ENCODE data around the gene LRMDA. TPM values are rescaled to one million over a fixed set of nuclear protein-coding genes. Genes with fewer than 3 reads are reported as not detected.

The LRMDA gene
- total and polyA plus RNA-seq, 4 experiments from 2014 or later: not detected

DNA sequence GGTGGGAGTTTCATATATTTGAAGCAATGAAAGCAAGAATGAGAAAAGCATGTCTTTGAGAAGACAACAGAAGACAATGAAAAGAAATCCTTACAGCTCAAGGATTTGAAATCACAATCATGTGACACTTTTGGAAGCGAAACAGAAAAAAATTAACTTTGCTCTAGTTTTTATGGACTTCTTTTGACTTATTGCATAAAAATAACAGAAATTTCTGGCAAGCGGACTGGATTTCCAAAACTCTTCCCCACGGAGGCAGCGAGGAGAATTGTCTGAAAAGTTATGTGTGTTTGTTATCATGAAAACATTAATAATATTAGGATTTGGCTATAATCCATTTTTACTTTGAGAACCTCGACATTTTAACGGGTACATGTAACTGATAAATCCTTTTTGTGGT lies 223.3 kb downstream of the LRMDA start:
- no peak for DNase-seq
- CTCF ChIA-PET (ENCODE audit: partially characterized antibody): no interaction called here

DNA sequence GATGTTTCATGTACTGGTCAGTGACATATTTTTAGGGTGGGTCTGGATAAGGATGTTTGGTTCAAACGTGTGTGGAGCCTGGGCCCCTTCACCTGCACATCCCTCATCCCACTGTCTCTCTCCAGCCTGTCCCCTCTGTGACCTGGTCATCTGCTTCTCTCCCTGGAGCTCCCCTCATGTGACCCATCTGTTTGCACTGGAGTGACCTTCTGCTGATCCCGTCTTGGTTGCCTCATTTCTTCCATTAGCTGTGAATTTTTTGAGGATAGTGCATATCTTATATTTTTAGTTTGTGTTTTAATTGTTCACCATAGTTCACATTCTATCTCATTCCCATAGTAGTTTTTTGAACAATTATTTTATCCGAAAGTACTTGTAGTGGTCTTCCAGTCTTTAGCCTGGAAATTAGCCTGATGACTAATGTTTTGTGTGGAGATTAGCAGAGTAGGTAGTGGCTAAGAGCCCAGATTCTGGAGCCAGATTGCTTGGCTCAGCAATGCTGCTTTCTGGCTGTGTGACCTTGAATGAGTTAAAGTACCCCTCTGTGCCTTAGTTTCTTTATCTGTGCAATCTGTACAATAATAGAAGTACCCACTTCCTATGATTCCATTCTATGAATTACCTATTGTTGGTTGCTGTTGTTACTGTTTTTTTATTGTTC lies 224.5 kb downstream of the LRMDA start:
- Mint-ChIP-seq H3K9me3 (peaks cover 0 to 5% (median under 1%) of the 10 kb centered on the region in 8 donors), H3K27ac (peak overlapping the region in 1 of 7 donors; percentile 57), H3K27me3 (peaks cover 5 to 12% of the 10 kb centered on the region in 2 donors), H3K4me1 (no peaks in the 10 kb centered on the region), H3K36me3 (no peaks in the 10 kb centered on the region), H3K4me3 (no peak overlapping the region)
- Histone ChIP-seq H3K36me3 (ENCODE audit: insufficient read depth, low read length) (no peaks in the 10 kb centered on the region), H3K9me3 (ENCODE audit: control insufficient read depth in 1 of 2, low read length in 2 of 2) (no peaks in the 10 kb centered on the region), H3K27me3 (ENCODE audit: insufficient read depth, low read length) (no peaks in the 10 kb centered on the region), H3K27ac (ENCODE audit: low read depth, low read length) (no peak overlapping the region), H3K4me3 (ENCODE audit: low read length in 2 of 2) (no peak overlapping the region), H3K4me1 (ENCODE audit: insufficient read depth, low read length) (no peaks in the 10 kb centered on the region)
- intact Hi-C loops (cut with micrococcal nuclease): no loop called here
- ChIA-PET CTCF (ENCODE audit: partially characterized antibody) (no interaction called here), POLR2A (ENCODE audit: partially characterized antibody) (no interaction called here)
- no peak for DNase-seq

More for the DNA sequence above, 223.3 kb downstream of the LRMDA start:
- Histone ChIP-seq H3K27me3 (ENCODE audit: insufficient read depth, low read length) (no peaks in the 10 kb centered on the region), H3K9me3 (ENCODE audit: control insufficient read depth in 1 of 2, low read length in 2 of 2) (no peaks in the 10 kb centered on the region), H3K4me3 (ENCODE audit: low read length in 2 of 2) (no peak overlapping the region), H3K27ac (ENCODE audit: low read depth, low read length) (no peak overlapping the region), H3K4me1 (ENCODE audit: insufficient read depth, low read length) (no peaks in the 10 kb centered on the region), H3K36me3 (ENCODE audit: insufficient read depth, low read length) (no peaks in the 10 kb centered on the region)
- Mint-ChIP-seq H3K9me3 (peaks cover 0 to 5% (median under 1%) of the 10 kb centered on the region in 8 donors), H3K36me3 (no peaks in the 10 kb centered on the region), H3K4me3 (no peak overlapping the region), H3K4me1 (no peaks in the 10 kb centered on the region), H3K27me3 (peaks cover 4 to 12% of the 10 kb centered on the region in 2 donors), H3K27ac (no peak overlapping the region)
- POLR2A ChIA-PET (ENCODE audit: partially characterized antibody): no interaction called here
- intact Hi-C loops (cut with micrococcal nuclease): no loop called here

DNA sequence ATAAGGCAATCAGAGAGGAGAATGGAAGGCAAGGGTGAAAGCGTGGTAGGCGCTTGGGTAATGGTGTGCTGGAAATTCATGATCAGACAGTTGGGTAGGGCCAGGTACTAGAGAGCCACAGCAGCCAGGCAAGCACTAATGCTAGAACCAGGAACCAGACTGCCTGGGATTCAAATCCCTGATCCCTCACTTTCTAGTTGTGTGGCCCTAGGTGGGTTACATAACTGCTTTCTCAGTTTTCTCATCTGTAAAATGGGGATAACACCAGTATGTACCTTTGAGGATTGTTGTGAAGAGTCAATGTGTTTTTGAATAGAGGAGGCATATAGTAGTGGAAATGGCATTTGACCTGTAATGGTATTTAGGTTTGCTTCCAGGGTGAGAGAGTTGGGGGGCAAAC lies 225.9 kb downstream of the LRMDA start:
- Histone ChIP-seq H3K4me3 (ENCODE audit: low read length in 2 of 2) (no peak overlapping the region), H3K27ac (ENCODE audit: low read depth, low read length) (no peak overlapping the region), H3K36me3 (ENCODE audit: insufficient read depth, low read length) (no peaks in the 10 kb centered on the region), H3K27me3 (ENCODE audit: insufficient read depth, low read length) (no peaks in the 10 kb centered on the region), H3K9me3 (ENCODE audit: control insufficient read depth in 1 of 2, low read length in 2 of 2) (no peaks in the 10 kb centered on the region), H3K4me1 (ENCODE audit: insufficient read depth, low read length) (no peaks in the 10 kb centered on the region)
- Mint-ChIP-seq H3K36me3 (no peaks in the 10 kb centered on the region), H3K9me3 (peaks cover 0 to 4% (median under 1%) of the 10 kb centered on the region in 8 donors), H3K4me3 (no peak overlapping the region), H3K27ac (no peak overlapping the region), H3K27me3 (peaks cover 4 to 14% of the 10 kb centered on the region in 2 donors), H3K4me1 (no peaks in the 10 kb centered on the region)
- POLR2A ChIA-PET (ENCODE audit: partially characterized antibody): no interaction called here
- DNase-seq: no peak
- intact Hi-C loops (cut with micrococcal nuclease): no loop called here
- CTCF ChIA-PET (ENCODE audit: partially characterized antibody): no interaction called here

- ChIA-PET CTCF (ENCODE audit: partially characterized antibody) (no interaction called here), POLR2A (ENCODE audit: partially characterized antibody) (no interaction called here)
- Mint-ChIP-seq H3K4me1 (no peaks in the 10 kb centered on the region), H3K4me3 (no peak overlapping the region), H3K27ac (no peak overlapping the region), H3K9me3 (peaks cover 0 to 4% (median under 1%) of the 10 kb centered on the region in 8 donors), H3K27me3 (peaks cover 4 to 14% of the 10 kb centered on the region in 2 donors), H3K36me3 (no peaks in the 10 kb centered on the region)
- Histone ChIP-seq H3K36me3 (ENCODE audit: insufficient read depth, low read length) (no peaks in the 10 kb centered on the region), H3K27me3 (ENCODE audit: insufficient read depth, low read length) (no peaks in the 10 kb centered on the region), H3K9me3 (ENCODE audit: control insufficient read depth in 1 of 2, low read length in 2 of 2) (no peaks in the 10 kb centered on the region), H3K27ac (ENCODE audit: low read depth, low read length) (no peak overlapping the region), H3K4me1 (ENCODE audit: insufficient read depth, low read length) (no peaks in the 10 kb centered on the region), H3K4me3 (ENCODE audit: low read length in 2 of 2) (no peak overlapping the region)
- DNase-seq: no peak
- intact Hi-C loops (cut with micrococcal nuclease): no loop called here
These were observed 226.6 kb downstream of the LRMDA start for GRCh38 chr10:75658036-75658435.

DNA sequence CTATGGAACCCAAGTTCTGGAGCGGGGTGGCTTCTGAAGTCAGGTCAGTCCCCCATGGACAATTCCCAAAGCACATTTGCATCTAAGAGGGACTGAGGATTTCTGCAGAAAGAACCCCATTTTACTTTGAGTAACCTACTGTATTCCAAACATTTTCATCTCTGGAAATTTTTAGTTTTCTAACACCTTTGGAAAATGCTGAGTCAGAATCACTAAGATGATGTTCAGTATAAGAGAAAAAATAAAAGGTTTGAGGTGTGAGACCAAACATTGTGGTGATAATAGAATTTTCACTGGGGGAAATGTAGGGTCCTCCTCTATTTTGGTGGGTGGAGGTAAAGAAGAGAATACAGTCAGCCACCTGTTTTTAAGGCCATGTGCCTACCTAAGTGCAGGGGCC lies 227.1 kb downstream of the LRMDA start:
- Histone ChIP-seq H3K36me3 (ENCODE audit: insufficient read depth, low read length) (no peaks in the 10 kb centered on the region), H3K4me1 (ENCODE audit: insufficient read depth, low read length) (no peaks in the 10 kb centered on the region), H3K27ac (ENCODE audit: low read depth, low read length) (no peak overlapping the region), H3K9me3 (ENCODE audit: control insufficient read depth in 1 of 2, low read length in 2 of 2) (no peaks in the 10 kb centered on the region), H3K27me3 (ENCODE audit: insufficient read depth, low read length) (no peaks in the 10 kb centered on the region), H3K4me3 (ENCODE audit: low read length in 2 of 2) (no peak overlapping the region)
- Mint-ChIP-seq H3K27ac (no peak overlapping the region), H3K27me3 (peaks cover 4 to 14% of the 10 kb centered on the region in 2 donors), H3K36me3 (no peaks in the 10 kb centered on the region), H3K9me3 (peaks cover 0 to 4% (median under 1%) of the 10 kb centered on the region in 8 donors), H3K4me1 (no peaks in the 10 kb centered on the region), H3K4me3 (no peak overlapping the region)
- CTCF ChIA-PET (ENCODE audit: partially characterized antibody): no interaction called here
- no peak for DNase-seq
- intact Hi-C loops (cut with micrococcal nuclease): no loop called here
- POLR2A ChIA-PET (ENCODE audit: partially characterized antibody): no interaction called here

DNA sequence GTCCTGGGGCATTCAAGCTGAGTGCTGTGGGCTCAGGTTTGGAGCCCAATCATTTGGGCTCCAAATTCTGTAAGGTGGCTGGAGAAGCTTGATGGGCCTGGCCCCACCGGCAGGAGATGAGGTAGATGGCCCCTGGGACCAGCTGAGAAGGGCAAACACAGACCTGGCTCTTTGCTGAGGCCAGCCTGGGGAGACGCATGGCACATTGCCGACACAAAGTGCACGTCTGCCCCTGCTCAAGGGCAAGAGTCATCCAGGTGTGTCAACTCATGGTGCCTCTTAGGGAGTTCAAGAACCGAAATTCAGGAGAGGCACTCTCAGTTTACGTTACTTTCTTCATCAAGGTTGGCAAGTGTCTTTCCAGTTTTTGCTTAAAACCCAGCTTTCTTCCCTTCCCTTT lies 227.5 kb downstream of the LRMDA start:
- Mint-ChIP-seq H3K9me3 (peaks cover 0 to 4% (median under 1%) of the 10 kb centered on the region in 8 donors), H3K27ac (no peak overlapping the region), H3K4me3 (peak overlapping the region in 1 of 8 donors; percentile 7), H3K4me1 (no peaks in the 10 kb centered on the region), H3K36me3 (no peaks in the 10 kb centered on the region), H3K27me3 (peaks cover 4 to 14% of the 10 kb centered on the region in 2 donors)
- Histone ChIP-seq H3K27ac (ENCODE audit: low read depth, low read length) (no peak overlapping the region), H3K36me3 (ENCODE audit: insufficient read depth, low read length) (no peaks in the 10 kb centered on the region), H3K27me3 (ENCODE audit: insufficient read depth, low read length) (no peaks in the 10 kb centered on the region), H3K4me1 (ENCODE audit: insufficient read depth, low read length) (no peaks in the 10 kb centered on the region), H3K4me3 (ENCODE audit: low read length in 2 of 2) (no peak overlapping the region), H3K9me3 (ENCODE audit: control insufficient read depth in 1 of 2, low read length in 2 of 2) (no peaks in the 10 kb centered on the region)
- CTCF ChIA-PET (ENCODE audit: partially characterized antibody): no interaction called here
- intact Hi-C loops (cut with micrococcal nuclease): no loop called here
- no peak for DNase-seq
- POLR2A ChIA-PET (ENCODE audit: partially characterized antibody): no interaction called here

DNA sequence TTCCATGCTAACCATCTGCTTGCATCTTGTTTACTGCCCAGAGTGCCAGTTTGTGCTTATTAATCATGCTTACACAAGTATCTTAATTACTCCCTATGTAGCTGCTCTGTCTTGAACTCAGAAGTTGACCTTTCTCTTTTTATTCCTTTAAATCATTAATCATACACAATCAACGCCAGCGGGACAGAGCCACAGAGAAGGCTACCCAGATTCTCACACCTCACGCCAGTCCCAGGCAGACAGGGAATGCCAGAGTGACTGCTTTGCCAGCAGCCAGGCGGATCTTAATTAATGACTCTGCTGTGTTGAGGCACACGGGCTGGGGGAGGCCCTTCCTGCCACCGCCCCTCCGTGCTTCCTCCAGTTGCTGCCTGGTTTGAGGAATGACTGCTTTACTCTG lies 229.4 kb downstream of the LRMDA start:
- H3K36me3 Mint-ChIP-seq: no peaks in the 10 kb centered on the region
- Histone ChIP-seq H3K27me3 (ENCODE audit: insufficient read depth, low read length) (no peaks in the 10 kb centered on the region), H3K27ac (ENCODE audit: low read depth, low read length) (no peak overlapping the region), H3K36me3 (ENCODE audit: insufficient read depth, low read length) (no peaks in the 10 kb centered on the region), H3K4me1 (ENCODE audit: insufficient read depth, low read length) (no peaks in the 10 kb centered on the region), H3K9me3 (ENCODE audit: control insufficient read depth in 1 of 2, low read length in 2 of 2) (no peaks in the 10 kb centered on the region), H3K4me3 (ENCODE audit: low read length in 2 of 2) (no peak overlapping the region)
- ChIA-PET CTCF (ENCODE audit: partially characterized antibody) (no interaction called here), POLR2A (ENCODE audit: partially characterized antibody) (no interaction called here)
- no peak overlapping the region for H3K4me3 Mint-ChIP-seq
- H3K9me3 Mint-ChIP-seq: peaks cover 0 to 4% (median under 1%) of the 10 kb centered on the region in 8 donors
- H3K4me1 Mint-ChIP-seq: no peaks in the 10 kb centered on the region
- no peak for DNase-seq
- H3K27ac Mint-ChIP-seq: no peak overlapping the region
- intact Hi-C loops (cut with micrococcal nuclease): no loop called here
- H3K27me3 Mint-ChIP-seq: peaks cover 4 to 11% of the 10 kb centered on the region in 2 donors
